Activated CD8-positive, alpha-beta memory T cell treated with anti-CD3 and anti-CD28 coated beads, Interleukin-2, amount 50 U/mL, for 48 hours (primary cell): ENCODE results near the gene ME2.
A peak's percentile ranks its signal among the peaks of the same experiment; 100 is the strongest.
"Not testable (repeated sequence)": the region's sequence is repeated elsewhere in the genome, so short reads cannot be mapped to it uniquely, and the experiment has no call there.

Source experiments
- DNase-seq: peaks from one replicate; pipeline ENCODE4 v3.0.0-alpha.2; 2020

ME2 gene

GRCh38 chr18:50878345-50879301 lies at the start of gene ME2:
TSS of gene ME2 (plus strand) at chr18:50879118. CDS start at chr18:50895821, 16,703 bp downstream.
- peak; percentile 97 for DNase-seq

- no peak for DNase-seq
Observed at GRCh38 chr18:50829644-50830043, 49.3 kb upstream of the ME2 start.

- DNase-seq: no peak
Observed at GRCh38 chr18:50830544-50830943, 48.4 kb upstream of the ME2 start.

GRCh38 chr18:50832754-50833153 lies 46.2 kb upstream of the ME2 start:
- DNase-seq: no peak

DNA sequence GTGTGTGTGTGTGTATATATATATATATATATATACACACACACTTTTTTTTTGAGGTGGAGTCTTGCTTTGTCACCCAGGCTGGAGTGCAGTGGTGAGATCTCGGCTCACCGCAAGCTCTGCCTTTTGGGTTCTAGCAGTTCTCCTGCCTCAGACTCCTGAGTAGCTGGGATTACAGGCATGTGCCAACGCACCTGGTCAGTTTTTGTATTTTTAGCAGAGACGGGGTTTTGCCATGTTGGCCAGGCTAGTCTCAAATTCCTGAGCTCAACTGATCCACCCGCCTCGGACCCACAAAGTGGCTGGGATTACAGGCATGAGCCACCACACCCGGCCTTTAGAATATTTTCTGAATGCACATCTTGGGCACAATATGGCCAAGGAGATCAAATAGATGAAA lies 45.4 kb upstream of the ME2 start:
- not testable (repeated sequence) for DNase-seq

DNA sequence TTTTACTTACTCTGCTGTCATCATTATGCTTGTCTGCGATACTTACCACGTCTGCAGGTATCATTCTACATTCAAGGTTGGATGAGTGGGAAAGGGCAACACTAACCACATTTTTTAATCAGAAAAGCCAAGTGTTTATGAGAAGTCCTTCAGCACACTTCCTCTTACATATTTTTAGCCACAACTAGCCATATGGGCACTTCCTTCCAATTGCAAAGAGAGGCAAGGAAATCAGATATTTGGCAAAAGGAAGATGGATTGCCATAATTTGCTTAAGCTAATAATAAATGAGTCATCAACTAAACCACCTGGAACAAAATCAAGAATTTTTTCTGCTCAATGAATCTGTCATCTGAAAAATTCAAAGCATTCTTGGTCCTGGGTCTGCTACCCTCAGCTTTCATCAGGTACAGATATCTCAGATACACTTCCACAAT lies 42.4 kb upstream of the ME2 start:
- DNase-seq: no peak

- no peak for DNase-seq
Observed at GRCh38 chr18:50839341-50839740, 39.6 kb upstream of the ME2 start.

- no peak for DNase-seq
Observed at GRCh38 chr18:50839996-50840395, 38.9 kb upstream of the ME2 start.

DNA sequence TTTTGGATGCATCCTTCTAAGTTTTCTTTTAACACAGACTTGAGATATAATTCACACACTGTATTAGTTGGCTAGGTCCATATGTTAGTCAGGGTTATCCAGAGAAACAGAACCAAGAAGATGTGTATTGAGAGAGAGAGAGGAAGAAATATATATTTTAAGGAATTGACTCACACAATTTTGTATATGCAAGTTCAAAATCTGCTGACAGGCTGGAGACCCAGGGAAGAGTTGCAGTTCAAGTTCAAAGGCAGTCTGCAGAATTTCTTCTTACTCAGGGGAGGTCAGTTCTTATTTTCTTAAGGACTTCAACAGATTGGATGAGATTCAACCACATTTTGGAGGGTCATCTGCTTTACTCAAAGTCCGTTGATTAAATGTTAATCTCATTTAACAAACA lies 36.1 kb upstream of the ME2 start:
- DNase-seq: no peak

DNA sequence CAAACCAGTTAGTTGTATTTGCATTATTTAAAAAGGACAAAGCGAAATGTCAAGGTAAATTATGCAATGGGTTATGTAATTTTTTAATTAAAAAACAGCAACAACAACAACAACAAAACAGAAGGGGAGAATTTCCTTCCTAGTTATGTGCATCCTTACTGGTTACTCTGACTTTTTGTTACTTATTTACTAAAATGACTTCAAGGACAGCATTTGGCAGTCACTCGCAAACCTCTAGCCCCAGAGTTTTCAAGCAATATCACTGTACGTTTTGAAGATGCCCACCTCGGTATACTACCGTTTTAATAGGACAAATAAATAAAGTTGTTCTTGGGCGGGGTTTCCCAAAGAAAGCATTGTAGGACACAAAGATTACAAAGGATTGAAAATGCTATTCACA lies 34.4 kb upstream of the ME2 start:
- DNase-seq: no peak

- no peak for DNase-seq
Observed at GRCh38 chr18:50844960-50845359, 34.0 kb upstream of the ME2 start.

- DNase-seq: no peak
Observed at GRCh38 chr18:50847192-50847591, 31.7 kb upstream of the ME2 start.

DNA sequence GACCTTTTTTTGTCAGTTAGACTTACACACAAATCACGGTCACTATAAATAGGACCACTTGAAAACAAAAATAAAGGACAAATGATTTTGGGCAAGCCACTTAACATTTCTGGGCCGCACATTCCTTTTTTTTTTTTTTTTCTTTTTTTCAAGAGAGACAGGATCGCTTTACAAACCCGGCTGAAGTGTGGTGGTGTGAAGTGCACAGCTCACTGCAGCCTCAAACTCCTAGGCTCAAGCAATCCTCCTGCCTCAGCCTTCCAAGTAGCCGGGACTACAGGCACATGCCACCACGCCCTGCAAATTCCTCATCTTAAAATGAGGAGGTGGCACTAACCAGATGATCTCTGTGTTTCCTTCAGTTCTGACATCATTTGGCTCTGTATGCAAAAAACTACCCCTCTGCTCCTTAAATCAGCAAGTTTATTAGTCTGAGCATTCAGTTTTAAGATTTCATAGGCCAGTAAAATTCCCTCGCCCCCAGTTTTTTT lies 30.8 kb upstream of the ME2 start:
- no peak for DNase-seq

DNA sequence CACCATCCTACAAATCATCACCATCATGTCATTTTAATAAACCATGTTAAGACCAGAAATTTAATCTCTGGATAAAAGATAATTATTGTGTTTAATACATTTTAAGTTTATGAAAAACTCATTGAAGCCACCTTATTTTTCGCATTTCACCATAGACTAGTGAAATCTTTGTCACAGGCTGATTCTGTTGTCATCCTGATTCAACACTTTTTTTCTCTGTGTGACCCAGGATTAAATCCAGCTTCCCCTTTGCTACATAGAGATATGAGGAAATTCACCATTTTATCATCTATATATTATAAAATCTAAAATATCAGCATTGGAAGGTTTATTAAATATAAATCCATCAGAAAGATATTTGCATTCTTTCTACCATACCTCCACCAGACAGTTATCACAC lies 29.9 kb upstream of the ME2 start:
- no peak for DNase-seq

- no peak for DNase-seq
Observed at GRCh38 chr18:50849419-50849821, 29.5 kb upstream of the ME2 start.

DNA sequence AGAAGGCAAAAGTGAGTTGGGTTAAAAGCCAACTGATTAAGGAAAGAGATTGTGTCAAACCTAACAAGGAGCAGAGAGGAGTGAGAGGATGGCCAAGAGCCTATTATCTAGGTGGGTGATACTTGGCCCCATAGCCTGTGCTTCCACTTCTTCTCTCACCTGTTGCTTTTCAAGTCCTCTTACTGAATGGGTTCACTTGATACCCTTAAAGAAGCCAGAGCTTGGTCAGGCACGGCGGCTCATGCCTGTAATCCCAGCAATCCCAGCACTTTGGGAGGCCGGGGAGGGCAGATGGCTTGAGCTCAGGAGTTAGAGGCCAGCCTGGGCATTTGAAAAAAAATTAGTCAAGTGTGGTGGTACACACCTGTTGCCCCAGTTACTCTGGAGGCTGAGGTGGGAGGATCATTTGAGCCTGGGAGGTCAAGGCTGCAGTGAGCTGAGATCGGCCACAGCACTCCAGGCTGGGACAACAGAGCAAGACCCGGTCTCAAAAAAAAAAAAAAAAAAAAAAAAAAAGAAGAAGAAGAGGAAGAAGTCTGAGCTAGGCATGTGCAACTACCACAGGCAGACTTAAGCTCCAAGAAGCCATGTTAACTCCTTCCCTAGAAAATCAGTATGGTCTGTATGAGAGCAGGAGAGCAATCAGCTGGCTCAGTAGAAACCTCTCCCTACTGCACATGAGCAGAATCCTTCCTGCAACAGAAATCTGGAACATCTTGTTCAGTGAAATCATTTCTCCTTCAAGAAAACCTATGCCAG lies 28.4 kb upstream of the ME2 start:
- no peak for DNase-seq

GRCh38 chr18:50853863-50854271 lies 25.1 kb upstream of the ME2 start:
- no peak for DNase-seq

DNA sequence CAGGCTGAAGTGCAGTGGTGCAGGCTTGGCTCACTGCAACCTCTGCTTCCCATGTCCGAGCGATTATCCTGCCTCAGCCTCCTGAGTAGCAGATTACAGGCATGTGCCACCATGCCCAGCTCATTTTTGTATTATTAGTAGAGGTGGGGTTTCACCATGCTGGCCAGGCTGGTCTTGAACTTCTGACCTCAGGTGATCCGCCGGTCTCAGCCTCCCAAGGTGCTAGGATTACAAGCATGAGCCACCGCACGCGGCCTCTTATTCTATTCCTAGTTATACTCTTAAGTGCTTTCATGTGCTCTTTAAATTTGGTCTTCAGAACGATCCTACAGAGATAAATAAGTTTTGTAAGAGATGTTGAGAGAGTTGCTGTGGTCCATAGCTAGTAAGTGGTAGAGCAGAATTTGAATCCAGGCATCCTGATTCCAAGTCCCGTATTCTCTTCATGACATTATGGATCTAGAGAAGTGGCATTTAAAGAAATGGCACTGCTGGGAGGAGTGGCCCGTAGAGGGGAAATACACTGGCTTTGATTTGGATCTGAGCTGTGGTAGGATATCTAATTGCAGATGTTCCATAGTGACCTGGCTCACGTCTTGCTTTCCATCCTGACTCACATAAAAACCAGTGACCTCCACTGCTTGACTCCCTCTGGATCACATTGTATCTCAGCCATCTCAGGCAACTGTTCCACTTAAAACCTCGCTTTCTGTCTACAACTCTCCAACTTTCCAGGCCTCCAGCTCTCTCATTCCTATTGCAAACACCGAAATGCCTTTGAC lies 22.8 kb upstream of the ME2 start:
- no peak for DNase-seq

DNA sequence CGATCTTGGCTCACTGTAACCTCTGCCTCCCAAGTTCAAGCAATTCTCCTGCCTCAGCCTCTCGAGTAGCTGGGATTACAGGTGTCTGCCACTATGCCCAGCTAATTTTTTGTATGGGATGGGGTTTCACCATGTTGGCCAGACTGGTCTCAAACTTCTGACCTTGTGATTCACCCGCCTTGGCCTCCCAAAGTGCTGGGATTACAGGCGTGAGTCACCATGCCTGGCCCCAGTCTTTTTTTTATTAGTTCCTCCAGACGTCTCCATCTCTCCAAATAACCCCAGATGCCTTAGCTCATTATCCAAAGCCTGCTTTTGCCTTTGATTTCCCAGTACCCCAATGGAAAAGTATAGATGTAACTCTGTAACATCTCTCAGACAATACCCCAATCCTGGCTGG lies 21.8 kb upstream of the ME2 start:
- not testable (repeated sequence) for DNase-seq

DNA sequence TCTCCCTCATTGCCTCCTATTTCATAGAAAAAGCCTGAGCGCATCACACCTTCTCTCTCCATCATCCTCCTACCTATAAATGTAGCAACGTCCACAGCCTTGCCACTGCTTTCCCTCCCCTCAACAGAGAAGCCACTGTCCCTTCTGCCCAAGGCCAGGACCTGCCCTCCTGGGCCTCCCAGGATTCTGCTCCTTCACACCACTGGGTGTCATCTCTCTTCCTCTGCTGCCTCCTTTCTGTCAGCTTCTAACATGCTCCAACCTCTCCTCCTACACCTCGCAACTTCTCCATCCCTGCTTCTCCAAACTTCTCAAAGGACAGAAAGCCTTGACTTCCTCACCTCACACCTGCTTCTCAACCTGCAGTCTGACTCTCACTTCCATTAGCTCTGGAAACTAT lies 21.2 kb upstream of the ME2 start:
- no peak for DNase-seq

DNA sequence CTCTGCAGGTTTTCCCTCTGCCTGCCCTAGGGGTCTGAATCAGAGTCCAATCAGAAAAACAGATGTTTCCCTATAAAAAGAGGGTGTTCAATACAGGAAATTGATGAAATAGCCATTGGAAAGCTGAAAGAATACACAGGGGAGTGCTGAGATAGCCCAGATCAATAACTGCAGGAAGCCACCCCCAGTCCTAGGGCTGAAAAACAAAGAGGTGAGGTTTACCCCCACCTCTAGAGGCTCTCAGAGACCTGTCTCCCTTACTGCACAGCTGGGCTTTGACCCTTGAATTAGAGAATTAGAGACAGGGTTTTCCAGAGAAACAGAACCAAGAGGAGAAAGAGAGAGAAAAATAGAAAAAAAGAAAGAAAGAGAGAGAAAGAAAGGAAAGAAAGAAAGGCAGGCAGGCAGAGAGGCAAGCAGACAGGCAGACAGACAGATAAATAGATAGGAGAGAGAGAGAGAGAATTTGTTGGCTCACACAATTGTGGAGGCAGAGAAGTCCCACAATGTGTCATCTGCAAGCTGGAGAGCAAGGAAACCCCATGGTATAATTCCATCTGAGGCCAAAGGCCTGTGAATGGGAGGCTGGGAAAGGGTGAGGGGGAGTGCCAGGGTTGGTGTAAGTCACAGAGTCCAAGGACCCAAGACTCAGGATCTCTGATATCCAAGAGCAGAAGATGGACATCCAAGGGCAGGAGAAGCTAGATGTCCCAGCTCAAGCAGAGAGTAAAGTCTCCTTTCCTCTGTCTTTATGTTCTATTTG lies 18.9 kb upstream of the ME2 start:
- DNase-seq: no peak

GRCh38 chr18:50861617-50862016 lies 17.3 kb upstream of the ME2 start:
- DNase-seq: no peak
